Measurements from ENCODE around the gene ADGRL4.
"Not testable (repeated sequence)": the region's sequence is repeated elsewhere in the genome, so short reads cannot be mapped to it uniquely, and the experiment has no call there.

Gene ADGRL4

DNA sequence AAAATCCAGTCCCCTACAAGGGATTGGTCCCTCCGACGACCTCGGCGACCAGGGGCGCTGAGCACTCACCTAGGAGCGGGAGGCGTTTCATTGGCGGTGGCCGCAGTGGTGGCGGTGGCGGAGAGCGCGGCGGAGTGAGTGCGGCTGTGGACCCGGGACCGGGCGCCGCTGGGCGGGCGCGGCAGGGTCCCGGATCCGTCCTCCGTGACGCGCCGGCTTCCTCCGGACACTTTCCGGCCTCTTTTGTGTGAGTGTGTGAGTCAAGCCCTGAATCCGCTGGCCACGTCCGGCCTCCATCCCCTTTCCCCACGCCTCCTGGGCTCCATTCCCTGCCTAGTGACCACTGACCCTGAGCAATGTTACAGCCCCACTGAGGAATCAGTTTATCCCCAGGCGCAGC, at the start of gene ADGRL4:
TSS of gene ADGRL4 (minus strand) at position 167 of the 400 bp plus-strand sequence. CDS start at position 91, 76 bp downstream.
- DNase-seq (ENCODE audit: low spot score), result no peak

DNA sequence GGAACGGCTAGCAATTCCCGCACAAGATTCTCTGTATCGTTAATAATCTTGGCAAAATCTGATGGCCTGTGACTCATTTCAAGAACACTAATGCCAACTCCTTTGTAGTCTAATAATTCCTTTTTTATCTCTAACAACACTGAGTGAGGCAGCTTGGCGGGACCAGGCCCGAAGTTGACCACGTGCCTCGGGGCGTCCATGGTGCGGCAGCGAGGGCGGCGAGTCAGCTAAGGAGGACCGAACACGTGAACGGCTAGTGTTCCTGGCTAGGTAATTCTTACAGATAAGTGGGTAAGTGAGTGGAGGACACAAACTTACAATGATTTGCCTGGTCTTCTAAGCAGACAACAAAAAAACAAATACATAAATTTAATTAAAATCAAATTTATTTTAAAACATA, 49.3 kb upstream of the ADGRL4 start:
- DNase-seq (ENCODE audit: low spot score), result no peak

DNA sequence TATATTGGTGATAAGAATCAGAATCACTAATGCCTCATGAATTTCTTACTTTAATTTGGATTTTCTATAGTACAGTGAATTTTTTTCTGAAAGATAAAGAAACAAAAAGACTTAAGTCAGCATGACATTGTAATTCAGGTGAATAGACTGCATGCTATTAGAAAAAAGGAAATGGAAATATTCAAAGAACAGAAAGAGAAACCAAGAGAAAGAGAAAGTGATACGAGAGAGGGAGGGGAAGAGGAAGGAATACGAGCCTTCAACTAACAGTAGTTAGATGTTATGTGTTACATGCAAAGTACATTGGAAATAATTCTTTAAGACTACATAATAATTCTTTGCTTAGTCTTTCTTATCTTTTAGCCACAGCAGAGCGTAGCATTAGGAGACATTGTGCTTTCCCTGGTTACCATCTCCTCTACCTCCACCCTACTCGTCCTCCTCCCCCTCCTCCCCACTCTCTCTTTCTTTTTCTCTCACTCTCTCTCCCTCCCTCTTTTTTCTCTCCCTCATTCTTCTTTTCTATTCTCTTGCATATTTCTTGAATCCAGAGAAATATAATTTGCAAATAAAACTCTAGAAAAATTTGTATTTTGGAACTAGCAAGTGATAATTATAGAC, 46.4 kb upstream of the ADGRL4 start:
- no peak for DNase-seq (ENCODE audit: low spot score)

DNA sequence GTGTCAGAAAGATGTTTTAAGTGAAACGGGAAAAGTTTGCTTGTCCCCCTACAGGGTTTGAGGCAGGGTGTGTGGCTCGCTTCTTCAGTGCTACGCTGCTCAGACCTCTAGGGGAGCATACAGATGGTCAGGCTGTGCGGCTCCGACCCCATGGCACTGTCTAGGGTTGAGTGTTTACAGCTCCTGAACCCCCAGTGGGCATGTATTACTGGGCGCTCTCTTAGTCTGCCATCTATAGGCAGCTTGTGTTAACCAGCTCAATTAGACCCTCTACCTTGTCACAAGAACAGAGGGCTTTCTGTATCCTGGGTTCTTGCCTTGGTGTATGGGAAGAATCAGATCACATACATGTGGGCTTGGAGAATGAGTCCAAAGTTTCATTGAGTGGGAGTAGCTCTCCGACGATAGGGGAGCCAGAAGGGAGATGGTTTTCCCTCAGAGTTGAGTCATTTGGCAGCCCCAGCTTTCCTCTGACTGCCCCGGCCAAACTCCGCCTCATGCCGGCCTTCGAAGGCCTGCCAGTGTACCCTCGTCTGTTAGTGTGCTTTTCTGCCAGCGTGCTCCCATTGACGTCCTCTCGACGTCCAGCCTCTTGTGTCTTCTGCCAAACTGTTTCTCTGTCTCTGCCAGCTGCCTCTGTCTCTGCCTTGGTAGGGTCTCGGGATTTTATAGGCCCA, 38.6 kb upstream of the ADGRL4 start:
- no peak for DNase-seq (ENCODE audit: low spot score)

DNA sequence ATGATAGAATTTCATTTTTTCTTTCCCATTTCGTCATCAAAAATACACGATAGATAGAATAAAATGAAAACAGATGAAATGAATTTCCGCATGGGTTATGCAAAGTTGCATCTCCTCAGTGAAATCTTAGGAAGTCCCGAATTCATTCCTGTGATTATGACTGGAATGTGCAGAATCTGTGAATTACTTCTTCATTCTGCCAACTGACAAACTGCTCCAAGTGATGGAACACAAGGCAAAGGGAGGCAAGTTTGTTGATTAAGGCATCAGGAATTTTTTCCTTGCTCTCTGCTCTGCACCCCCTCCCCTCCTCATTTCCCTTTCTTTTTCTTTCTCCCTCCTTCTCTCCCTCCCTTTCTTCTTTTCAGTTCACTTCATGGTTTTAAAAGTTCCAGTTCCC, 37.0 kb upstream of the ADGRL4 start:
- DNase-seq (ENCODE audit: low spot score), result no peak

DNA sequence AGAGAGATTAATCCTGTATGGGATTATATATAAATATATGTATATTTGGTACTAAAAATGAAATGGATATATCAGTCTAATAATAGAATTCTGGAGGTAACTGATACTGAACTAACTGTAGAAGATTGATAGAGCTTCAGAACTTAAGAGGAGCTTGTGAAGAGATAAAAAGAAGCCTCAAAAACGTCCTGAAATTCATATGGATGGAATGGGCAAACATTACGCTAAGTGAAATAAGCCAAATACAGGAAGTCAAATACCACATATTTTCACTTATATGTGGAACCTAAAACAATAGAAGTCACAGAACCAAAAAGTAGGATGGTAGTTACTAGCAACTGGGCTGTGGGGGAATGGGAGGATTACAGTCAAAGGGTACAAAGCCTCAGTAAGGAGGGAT, 36.0 kb upstream of the ADGRL4 start:
- no peak for DNase-seq (ENCODE audit: low spot score)

DNA sequence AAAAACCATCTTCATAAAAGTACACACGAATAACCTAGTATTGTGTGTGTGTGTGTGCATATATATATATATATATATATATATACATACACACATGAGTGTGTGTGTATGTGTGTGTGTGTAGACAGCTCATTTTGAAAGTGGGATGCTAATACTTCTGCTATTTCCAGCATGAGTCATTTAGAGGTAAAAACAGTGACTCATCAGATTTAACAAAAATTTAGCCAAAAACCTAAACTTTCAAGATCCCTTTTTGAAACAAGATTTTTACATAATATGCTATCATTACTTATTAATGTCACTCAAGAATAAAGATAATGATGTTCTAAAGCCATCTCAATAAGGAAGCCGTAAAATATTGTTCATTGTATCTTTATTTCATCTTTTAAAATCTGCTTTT, 35.6 kb upstream of the ADGRL4 start:
- no peak for DNase-seq (ENCODE audit: low spot score)

DNA sequence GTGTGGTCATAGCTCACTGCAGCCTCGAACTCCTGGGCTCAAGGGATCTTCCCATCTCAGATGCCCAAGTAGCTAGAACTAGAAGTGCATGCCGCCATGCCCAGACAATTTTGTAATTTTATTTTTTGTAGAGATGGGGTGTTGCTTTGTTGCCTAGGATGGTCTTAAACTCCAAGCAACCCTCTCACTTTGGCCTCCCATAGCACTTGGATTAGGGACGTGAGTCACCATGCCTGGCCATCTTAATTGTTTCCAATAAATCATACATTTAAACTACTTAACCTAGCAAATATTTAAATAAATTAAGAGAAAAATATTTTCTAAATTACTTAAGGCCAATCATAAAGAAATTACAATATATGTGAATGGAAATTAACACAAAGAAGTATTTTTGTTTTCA, 35.1 kb upstream of the ADGRL4 start:
- no peak for DNase-seq (ENCODE audit: low spot score)

DNA sequence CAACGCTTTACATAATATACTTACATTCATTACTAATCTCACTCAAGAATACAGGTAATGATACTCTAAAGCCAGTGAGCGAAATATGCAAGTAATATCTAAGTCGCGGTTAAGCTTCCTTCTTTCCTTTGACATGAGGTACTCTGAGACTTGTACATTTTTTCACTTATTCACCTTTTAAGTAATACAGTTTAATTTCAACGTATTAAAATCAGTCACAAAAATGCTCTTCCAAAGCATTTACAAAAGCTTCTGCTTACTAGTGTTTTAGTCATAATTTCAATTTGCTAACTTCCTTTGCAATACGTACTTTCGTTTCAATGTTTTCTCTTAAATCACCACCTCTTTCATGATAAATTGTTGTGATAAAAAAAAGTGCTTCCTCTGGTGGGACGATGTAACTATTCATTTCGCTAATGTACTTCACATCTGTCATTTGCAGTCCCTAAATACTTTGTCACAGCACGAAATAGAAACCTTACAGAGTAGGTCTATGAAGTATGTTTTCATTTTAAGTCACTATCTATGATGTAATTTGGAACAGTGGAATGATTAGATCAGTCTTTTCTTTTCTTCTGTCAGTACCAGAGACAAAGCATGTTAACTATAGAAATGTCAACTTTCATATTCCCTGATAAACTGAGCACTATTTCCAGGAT, 34.0 kb upstream of the ADGRL4 start:
- DNase-seq (ENCODE audit: low spot score), result no peak

DNA sequence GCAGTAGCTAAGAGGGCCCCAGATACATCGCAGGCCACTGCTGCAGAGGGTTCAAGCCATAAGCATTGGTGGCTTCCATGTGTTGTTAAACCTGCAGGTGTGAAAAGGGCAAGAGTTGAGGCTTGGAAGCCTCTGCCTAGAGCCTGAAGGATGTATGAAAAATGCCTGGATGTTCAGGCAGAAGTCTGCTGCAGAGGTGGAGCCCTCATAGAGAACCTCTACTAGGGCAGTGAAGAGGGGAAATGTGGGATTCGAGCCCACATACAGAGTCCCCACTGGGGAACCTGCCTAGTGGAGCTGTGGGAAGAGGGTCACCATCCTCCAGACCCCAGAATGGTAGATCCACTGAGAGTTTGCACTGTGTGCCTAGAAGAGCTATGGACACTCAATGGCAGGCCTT, 30.6 kb upstream of the ADGRL4 start:
- no peak for DNase-seq (ENCODE audit: low spot score)

DNA sequence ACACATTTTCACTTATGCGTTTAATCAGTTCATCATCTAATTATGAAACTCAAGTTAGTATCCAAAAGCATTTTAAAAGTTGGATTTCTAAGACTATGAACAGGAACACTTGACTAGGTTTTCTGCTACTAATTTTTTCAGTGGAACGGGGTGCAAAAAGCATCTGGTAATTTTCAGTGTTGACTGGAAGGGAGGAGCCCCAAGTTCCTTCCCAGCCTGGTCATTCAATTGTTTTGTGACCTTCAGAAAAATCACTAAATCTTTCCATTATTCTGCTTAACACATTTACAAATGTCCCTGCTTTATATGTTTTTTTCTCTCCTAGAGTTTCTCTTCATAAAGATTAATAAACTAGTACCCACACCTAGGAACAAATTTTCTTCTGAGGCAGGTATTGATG, 6.0 kb upstream of the ADGRL4 start:
- DNase-seq (ENCODE audit: low spot score), result no peak

DNA sequence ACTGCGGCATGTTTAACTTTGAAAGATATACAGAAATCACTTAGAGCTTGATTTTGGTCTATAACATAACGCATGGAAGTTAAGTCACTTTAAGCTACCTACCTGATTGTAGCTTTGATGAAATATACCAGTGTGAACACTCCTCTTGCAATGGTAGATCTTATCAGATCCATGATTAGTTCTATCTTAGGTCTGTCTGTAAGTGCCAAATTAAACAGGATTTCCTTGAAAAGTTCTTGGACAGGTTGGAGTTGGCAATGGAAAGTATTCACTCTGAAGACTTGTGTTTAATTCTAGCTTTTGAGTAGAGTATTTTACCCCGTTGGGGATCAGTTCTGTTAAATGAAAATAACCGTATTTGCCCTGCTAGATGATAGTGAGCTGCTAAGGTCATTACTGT, 4.1 kb upstream of the ADGRL4 start:
- DNase-seq (ENCODE audit: low spot score), result no peak

DNA sequence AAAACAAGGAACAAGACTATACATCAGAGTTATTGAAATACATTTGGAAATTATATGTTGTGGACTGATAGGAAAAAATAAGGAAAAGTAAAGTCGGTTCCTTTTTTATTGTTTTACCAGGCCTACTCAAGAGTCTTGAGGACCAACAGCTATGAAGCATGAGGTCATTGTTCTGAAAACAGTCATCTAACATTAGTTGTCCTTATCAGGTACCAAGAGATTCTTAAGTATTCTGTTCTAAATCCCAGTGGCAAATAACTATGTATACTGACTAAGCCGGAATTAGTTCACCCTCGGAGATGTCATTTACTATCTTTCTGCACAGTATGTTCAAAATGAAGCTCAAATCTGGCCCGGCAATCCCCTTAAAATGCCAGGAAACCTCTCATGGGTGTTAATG, 585 bp downstream of the ADGRL4 start:
- no peak for DNase-seq (ENCODE audit: low spot score)

DNA sequence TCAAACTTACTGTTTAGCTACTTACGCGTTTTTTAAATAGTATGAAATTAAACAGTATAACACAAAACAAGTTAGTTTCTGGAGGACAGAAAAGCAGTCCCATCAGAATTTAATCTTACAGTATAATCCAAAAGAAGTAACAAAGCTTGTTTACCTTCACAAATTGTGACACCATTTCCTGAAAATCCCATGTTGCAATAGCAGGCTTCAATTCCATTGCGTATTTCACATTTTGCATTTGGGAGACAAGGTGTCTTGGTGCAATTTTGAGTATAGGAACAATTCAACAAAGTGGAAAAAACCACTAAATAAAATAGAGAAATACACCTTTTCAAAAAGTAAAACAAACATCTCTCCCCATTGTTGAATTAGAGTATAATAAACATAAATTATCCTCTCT, 1.6 kb downstream of the ADGRL4 start:
- DNase-seq (ENCODE audit: low spot score), result no peak

DNA sequence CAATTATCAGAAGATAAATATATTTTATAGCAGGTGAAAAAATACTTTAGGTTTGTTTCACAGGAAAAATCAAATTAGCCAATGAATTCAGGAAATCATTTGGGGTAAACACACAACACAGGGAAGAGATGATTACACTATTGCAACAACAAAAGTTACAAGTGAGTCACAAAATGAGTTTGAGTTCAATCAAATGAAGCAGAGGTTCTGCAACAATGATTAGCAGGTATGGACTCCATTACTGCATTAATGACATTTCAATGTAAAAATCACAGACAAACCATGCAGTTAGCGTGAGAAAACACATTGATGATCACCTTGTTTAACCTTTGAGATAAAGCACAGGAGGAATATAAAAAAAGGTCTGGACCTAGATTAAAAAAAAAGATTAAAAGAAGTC, 9.7 kb downstream of the ADGRL4 start:
- DNase-seq (ENCODE audit: low spot score), result no peak

DNA sequence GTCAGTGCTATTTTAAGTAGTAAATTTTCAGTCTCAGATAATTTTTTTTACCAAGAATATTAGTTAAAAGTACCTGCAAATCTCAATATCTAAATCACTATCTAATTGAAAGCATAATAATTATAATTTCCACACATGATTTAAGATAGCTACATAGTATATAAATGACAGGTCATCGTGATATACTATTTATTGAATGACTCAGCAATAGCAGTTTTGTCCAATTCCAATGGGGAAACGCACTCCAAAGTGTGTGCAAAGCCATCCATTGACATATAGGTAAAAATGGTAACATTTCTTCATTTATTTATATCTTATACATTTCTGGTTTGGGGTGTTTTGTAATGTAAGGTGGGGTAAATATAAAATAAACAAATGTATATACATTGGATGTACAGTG, 19.5 kb downstream of the ADGRL4 start:
- no peak for DNase-seq (ENCODE audit: low spot score)

DNA sequence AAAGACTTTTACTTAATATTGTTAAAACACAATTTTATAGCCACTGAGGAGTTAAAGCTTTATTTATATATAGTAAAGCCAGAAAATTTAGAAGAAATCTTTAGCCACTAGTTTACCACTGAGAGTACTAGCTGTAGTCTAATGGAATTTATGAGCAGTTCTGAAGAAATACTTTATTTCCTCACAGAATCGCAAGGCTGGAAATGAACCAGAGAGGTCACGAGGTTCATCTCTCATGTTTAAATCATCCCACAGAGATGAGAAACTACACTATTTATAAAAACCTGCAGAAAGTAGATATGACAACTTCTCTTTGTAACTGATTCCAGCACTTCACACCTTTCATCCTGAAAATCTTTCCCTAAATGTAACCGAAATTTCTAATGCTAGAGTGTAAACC, 26.0 kb downstream of the ADGRL4 start:
- no peak for DNase-seq (ENCODE audit: low spot score)

DNA sequence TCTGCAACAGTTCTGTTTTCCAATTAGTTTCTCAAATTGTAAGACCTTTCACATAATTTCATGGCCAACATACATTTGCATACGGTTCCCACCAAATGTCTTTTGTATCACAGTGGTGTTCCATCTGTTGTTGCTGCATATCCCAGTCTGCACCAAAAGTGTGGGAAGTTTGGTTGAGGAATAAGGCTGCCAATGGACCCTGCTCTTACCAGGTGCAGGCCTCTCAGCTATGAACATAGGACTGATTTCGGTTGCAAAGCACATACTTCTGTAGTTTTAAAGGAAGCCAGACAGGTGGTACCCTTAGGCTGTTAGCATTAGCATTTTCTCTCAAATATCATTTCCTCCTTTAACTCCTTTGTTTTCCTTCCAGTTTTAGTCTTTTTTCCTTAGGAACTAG, 33.8 kb downstream of the ADGRL4 start:
- no peak for DNase-seq (ENCODE audit: low spot score)

DNA sequence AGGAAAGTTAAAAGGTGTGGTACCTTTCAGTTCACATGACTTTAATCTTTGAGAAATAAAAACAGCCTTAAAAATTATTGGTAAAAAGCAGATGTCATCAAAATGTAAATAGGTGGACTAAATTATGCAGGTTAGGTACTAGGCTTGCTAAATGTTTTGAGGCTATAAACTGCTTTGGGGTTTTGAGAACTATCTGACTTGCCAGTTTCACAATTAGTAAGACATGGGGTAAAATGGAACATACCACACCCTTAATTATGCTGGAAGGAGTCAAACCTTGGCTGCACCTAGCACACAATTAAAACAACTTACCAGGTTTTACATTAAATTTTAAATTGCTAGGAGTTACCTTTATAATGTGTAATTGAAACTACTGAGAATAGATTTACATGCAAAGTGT, 39.4 kb downstream of the ADGRL4 start:
- not testable (repeated sequence) for DNase-seq (ENCODE audit: low spot score)

DNA sequence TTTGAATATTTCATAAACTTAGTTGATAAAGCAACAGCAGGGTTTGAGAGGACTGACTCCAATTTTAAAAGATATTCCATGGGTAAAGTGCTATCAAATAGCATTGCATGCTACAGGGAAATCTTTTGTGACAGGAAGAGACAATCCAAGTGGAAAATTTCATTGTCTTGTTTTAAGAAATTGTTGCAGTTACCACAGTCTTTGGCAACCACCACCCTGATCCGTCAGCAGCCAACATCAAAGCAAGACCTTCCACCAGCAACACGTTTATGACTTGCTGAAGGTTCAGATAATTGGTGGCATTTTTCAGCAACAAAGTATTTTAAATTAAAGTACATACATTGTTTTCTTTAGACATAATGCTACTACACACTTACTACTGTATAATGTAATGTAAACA, 47.8 kb downstream of the ADGRL4 start:
- DNase-seq (ENCODE audit: low spot score), result no peak

DNA sequence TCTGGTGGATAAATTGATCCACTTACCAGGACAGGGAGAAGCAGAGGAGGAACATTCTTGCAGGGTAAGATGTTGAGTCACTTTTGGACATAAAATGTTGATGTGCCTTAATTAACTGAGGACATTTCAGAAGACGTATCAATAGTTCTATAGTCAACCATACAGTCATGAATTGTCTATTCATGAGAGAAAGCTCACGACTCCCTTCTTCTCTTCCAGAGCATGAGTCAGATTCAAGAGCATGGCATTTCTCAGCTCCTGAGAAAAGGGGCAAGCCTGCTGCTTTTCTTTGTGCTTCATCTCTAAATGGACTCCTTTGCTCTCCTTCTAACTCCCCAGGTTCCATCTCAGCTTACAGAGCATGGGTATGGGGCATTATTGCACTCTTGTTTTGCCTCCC, 55.7 kb downstream of the ADGRL4 start:
- no peak for DNase-seq (ENCODE audit: low spot score)

DNA sequence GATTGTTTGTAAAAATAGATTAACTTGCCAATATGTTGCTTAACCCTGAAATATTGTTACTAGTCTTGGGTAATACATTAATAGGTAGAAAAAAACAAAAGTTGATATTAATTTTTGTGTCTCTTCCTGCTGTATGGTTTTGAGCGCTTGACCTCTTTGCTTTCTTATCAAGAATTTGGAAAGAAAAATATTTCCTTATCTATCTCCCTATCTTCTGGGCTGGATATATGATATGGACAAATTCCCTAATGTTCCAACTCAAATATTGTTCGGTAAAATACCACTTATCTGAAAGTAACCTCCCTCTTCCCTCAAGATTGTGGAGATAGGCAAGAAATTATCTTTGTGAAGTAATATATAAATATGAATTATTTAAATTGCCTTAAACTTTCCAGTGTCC, 57.3 kb downstream of the ADGRL4 start:
- no peak for DNase-seq (ENCODE audit: low spot score)

DNA sequence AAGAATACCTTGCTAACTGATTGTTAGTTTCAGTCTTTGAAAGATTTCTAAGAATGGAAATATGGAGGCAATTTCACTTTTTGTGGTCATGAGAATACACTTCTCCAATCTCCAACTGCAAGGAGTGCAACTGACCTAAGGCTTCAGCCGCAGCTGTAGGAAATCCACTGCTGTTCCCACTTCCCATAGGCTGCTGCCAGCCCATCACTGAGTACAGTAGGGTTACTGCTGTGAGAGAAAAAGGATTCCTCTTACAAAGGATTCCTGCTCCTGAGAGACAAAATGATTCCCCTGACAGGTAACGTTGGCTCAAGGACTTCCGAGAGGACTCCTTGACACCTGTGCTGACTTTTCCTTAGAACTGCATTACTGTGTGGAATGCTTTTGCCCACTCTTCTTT, 87.4 kb downstream of the ADGRL4 start:
- no peak for DNase-seq (ENCODE audit: low spot score)

DNA sequence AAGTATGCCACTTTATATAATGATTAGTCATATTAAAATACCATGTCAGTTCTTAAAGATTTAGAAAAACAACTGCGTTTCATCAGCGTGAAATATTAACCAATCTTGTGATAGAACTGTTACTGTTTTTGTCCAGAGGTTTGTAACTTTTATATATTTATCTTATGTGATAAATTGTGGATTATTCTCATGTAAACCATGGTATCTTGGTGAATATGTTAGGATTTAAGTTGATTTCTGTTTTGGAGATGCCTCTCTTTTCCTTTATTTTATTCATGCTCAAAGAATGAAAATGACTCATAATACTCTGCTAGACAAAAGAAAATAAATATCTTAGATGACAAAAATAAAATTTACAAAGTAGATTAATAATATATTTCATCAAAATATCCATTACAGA, 88.4 kb downstream of the ADGRL4 start:
- no peak for DNase-seq (ENCODE audit: low spot score)
